Activated CD4-positive, alpha-beta T cell treated with anti-CD3 and anti-CD28 coated beads, Interleukin-2, amount 50 U/mL, for 4 hours (primary cell): ENCODE results near the gene PDE11A.

Source experiments
- DNase-seq, 2 experiments: peaks; one replicate each; pipeline ENCODE4 v3.0.0-alpha.2; 2020

PDE11A gene

GRCh38 chr2:177683661-177684069 lies 388.9 kb downstream of the PDE11A start:
- no peak for DNase-seq

- DNase-seq = no peak
These were observed 389.5 kb downstream of the PDE11A start for GRCh38 chr2:177682836-177683660.

- DNase-seq = no peak
These were observed 390.6 kb downstream of the PDE11A start for GRCh38 chr2:177682006-177682405.

GRCh38 chr2:177680866-177681712 lies 391.5 kb downstream of the PDE11A start:
- no peak for DNase-seq

- DNase-seq = no peak
These were observed 392.7 kb downstream of the PDE11A start for GRCh38 chr2:177679611-177680605.

- DNase-seq = no peak
These were observed 393.6 kb downstream of the PDE11A start for GRCh38 chr2:177678939-177679338.

GRCh38 chr2:177676636-177677035 lies 395.9 kb downstream of the PDE11A start:
- DNase-seq = no peak

- DNase-seq = no peak
These were observed 396.8 kb downstream of the PDE11A start for GRCh38 chr2:177675825-177676224.

- DNase-seq = no peak
These were observed 397.2 kb downstream of the PDE11A start for GRCh38 chr2:177675350-177675821.

GRCh38 chr2:177673602-177674595 lies 398.7 kb downstream of the PDE11A start:
- no peak for DNase-seq

GRCh38 chr2:177671662-177672061 lies 400.9 kb downstream of the PDE11A start:
- no peak for DNase-seq

- DNase-seq = no peak
These were observed 401.6 kb downstream of the PDE11A start for GRCh38 chr2:177670791-177671535.

- DNase-seq = no peak
These were observed 402.8 kb downstream of the PDE11A start for GRCh38 chr2:177669625-177670330.

- DNase-seq = no peak
These were observed 403.4 kb downstream of the PDE11A start for GRCh38 chr2:177669201-177669600.

GRCh38 chr2:177668617-177669016 lies 404.0 kb downstream of the PDE11A start:
- DNase-seq = no peak

- DNase-seq = no peak
These were observed 405.0 kb downstream of the PDE11A start for GRCh38 chr2:177667626-177668025.

GRCh38 chr2:177666408-177666807 lies 406.2 kb downstream of the PDE11A start:
- no peak for DNase-seq

GRCh38 chr2:177665948-177666347 lies 406.6 kb downstream of the PDE11A start:
- DNase-seq = no peak

- no peak for DNase-seq
These were observed 407.2 kb downstream of the PDE11A start for GRCh38 chr2:177665328-177665727.

GRCh38 chr2:177662895-177663294 lies 409.7 kb downstream of the PDE11A start:
- DNase-seq = no peak
